GM18870 (cell line): Measurements from ENCODE around the gene C1QB.
"Not testable (repeated sequence)": the region's sequence is repeated elsewhere in the genome, so short reads cannot be mapped to it uniquely, and the experiment has no call there.

ENCODE experiments used
- ATAC-seq: cut with Tn5 transposase; IDR thresholded peaks from one replicate; pipeline ENCODE4 v1.9.1; 2021; ENCODE audit warnings: moderate library complexity; ENCODE audit not compliant: unreplicated experiment

C1QB gene

GRCh38 chr1:22691031-22691753 lies 38.2 kb downstream of the C1QB start:
- no peak for ATAC-seq

- no peak for ATAC-seq
These were observed 41.1 kb downstream of the C1QB start for GRCh38 chr1:22694172-22694571.

GRCh38 chr1:22696610-22697009 lies 43.6 kb downstream of the C1QB start:
- no peak for ATAC-seq

- no peak for ATAC-seq
These were observed 44.9 kb downstream of the C1QB start for GRCh38 chr1:22697980-22698379.

GRCh38 chr1:22699681-22700520 lies 46.9 kb downstream of the C1QB start:
- no peak for ATAC-seq

- no peak for ATAC-seq
These were observed 49.5 kb downstream of the C1QB start for GRCh38 chr1:22702296-22703085.

GRCh38 chr1:22704440-22705067 lies 51.5 kb downstream of the C1QB start:
- ATAC-seq: no peak

- no peak for ATAC-seq
These were observed 52.5 kb downstream of the C1QB start for GRCh38 chr1:22705586-22705985.

GRCh38 chr1:22706100-22706499 lies 53.1 kb downstream of the C1QB start:
- ATAC-seq: not testable (repeated sequence)

GRCh38 chr1:22708777-22709176 lies 55.7 kb downstream of the C1QB start:
- ATAC-seq: no peak

- no peak for ATAC-seq
These were observed 56.2 kb downstream of the C1QB start for GRCh38 chr1:22709227-22709626.

- no peak for ATAC-seq
These were observed 57.1 kb downstream of the C1QB start for GRCh38 chr1:22709891-22710700.

GRCh38 chr1:22710701-22711049 lies 57.6 kb downstream of the C1QB start, which contains the start of gene EPHB2:
Gene EPHB2, plus strand, starts transcription at chr1:22710839. Its CDS starts 144 bp downstream, at chr1:22710983.
- no peak for ATAC-seq

- ATAC-seq: no peak
These were observed 58.0 kb downstream of the C1QB start for GRCh38 chr1:22711071-22711470.
